ENCODE results near the gene SOX9.

DNA sequence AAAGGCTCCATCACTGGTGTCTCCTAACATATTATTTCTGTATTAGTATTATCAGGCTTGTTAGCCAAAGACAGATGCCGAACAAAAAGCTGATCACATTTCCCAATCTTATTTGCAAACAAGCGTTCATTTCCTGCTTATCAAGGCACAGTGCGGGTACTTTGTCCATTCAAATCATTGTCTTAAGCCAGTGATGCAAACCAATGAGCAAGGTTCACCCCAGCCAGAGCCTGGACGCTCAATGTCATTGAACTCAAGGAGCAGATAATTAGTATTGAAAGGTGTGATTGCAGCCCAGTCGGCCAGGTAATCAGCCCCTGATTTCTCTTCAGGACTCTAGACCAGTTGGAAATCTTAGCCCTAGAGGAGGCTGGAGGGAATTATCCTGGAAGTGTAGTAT lies 20.4 kb upstream of the SOX9 start:
- no peak for TF ChIP-seq CEBPB (IDR thresholded peaks at IDR 0.05)
- TF ChIP-seq, protein P1, sequence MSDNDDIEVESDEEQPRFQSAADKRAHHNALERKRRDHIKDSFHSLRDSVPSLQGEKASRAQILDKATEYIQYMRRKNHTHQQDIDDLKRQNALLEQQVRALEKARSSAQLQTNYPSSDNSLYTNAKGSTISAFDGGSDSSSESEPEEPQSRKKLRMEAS (IDR thresholded peaks at IDR 0.05), result no peak
- no peak for TF ChIP-seq TAF1 (IDR thresholded peaks at IDR 0.05; ENCODE audit: low read depth)
- TF ChIP-seq CREB1 (IDR thresholded peaks at IDR 0.05; ENCODE audit: low read depth), result no peak
- TF ChIP-seq, protein P2, sequence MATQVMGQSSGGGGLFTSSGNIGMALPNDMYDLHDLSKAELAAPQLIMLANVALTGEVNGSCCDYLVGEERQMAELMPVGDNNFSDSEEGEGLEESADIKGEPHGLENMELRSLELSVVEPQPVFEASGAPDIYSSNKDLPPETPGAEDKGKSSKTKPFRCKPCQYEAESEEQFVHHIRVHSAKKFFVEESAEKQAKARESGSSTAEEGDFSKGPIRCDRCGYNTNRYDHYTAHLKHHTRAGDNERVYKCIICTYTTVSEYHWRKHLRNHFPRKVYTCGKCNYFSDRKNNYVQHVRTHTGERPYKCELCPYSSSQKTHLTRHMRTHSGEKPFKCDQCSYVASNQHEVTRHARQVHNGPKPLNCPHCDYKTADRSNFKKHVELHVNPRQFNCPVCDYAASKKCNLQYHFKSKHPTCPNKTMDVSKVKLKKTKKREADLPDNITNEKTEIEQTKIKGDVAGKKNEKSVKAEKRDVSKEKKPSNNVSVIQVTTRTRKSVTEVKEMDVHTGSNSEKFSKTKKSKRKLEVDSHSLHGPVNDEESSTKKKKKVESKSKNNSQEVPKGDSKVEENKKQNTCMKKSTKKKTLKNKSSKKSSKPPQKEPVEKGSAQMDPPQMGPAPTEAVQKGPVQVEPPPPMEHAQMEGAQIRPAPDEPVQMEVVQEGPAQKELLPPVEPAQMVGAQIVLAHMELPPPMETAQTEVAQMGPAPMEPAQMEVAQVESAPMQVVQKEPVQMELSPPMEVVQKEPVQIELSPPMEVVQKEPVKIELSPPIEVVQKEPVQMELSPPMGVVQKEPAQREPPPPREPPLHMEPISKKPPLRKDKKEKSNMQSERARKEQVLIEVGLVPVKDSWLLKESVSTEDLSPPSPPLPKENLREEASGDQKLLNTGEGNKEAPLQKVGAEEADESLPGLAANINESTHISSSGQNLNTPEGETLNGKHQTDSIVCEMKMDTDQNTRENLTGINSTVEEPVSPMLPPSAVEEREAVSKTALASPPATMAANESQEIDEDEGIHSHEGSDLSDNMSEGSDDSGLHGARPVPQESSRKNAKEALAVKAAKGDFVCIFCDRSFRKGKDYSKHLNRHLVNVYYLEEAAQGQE (IDR thresholded peaks at IDR 0.05; ENCODE audit: low read depth), result no peak
- TF ChIP-seq FOXM1 (IDR thresholded peaks at IDR 0.05; ENCODE audit: borderline replicate concordance, low read depth), result no peak
